Heart left ventricle (tissue), 13 donors: ENCODE data around the gene LARP4B.
"Not testable (repeated sequence)": the region's sequence is repeated elsewhere in the genome, so short reads cannot be mapped to it uniquely, and the experiment has no call there.

Source experiments
- POLR2A ChIP-seq, 2 donors: fragments of 450-650 bp; IDR thresholded peaks; one replicate each; pipeline ENCODE4 v1.6.1; 2017; ENCODE audit warnings: antibody characterized with exemption in 2 of 2, mild to moderate bottlenecking in 2 of 2, moderate library complexity in 2 of 2
- TF ChIP-seq, protein P1 (sequence below), 12 donors: fragments of 200-600 bp; sonication (generic) in 4 of 12; IDR thresholded peaks; one replicate each; pipeline versions ENCODE4 v1.5.0 to v1.8.0; 2018 to 2022; ENCODE audit warnings: antibody characterized with exemption in 12 of 12, mild to moderate bottlenecking in 5 of 12
- donor health status: ischemic (EF 13 %, LVEDD 7.1; RV severe dilation, severe dysfunction).
- donor health status: DM: no; HTN: yes; CAD: no.
- donor health status: DM: no; HTN: no; CAD: no.
- donor health status: ischemic (EF 25% LVEDD 6.9; RV normal size, moderate dysfunction).
- donor health status: ischemic (EF 25% LVEDD 5.7; RV mildly dilated, moderate dysfunction).
- donor health status: ischemic (EF 35%, LVEDD 5.7; RV mildly dilated, moderate dysfunction).
- donor health status: nonischemic (EF 11% LVEDD 7.7; RV severe dilation, severe dysfunction).
- donor health status: DM: yes; HTN: yes; CAD: no.
- donor health status: PGD.
- donor health status: ischemic (EF 29% LVEDD 5.4; RV normal size, mild dysfunction).
- donor health status: nonischemic (EF 23%, LVEDD 6.1; RV moderate dilation, normal function).

DNA sequence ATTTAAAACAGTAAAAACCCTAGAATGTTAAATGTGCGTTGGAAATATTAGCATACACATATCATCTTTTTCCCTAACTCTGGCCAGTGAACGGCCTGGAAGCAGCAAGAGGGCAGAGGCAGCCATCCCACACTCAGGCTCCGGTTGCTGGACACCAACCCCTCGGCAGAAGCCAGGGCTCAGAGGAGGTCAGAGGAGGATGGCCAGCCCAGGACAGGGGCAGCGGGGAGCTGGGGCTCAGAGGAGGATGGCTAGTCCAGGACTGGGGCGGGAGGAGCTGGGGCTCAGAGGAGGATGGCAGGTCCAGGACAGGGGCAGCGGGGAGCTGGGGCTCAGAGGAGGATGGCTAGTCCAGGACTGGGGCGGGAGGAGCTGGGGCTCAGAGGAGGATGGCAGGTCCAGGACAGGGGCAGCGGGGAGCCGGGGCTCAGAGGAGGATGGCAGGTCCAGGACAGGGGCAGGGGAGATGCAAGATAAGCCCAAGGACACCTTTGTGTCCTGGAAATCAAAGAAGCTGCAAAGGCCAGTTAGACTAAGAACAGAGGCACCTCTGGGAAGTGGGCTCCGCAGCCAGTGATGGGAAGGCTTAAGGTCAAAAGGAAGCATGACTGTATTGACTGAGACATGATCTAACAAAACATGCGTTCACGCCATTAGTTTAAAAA is 161.3 kb downstream of the LARP4B start:
- TF ChIP-seq POLR2A (IDR thresholded peaks at IDR 0.05) = not testable (repeated sequence)
- TF ChIP-seq, protein P1, sequence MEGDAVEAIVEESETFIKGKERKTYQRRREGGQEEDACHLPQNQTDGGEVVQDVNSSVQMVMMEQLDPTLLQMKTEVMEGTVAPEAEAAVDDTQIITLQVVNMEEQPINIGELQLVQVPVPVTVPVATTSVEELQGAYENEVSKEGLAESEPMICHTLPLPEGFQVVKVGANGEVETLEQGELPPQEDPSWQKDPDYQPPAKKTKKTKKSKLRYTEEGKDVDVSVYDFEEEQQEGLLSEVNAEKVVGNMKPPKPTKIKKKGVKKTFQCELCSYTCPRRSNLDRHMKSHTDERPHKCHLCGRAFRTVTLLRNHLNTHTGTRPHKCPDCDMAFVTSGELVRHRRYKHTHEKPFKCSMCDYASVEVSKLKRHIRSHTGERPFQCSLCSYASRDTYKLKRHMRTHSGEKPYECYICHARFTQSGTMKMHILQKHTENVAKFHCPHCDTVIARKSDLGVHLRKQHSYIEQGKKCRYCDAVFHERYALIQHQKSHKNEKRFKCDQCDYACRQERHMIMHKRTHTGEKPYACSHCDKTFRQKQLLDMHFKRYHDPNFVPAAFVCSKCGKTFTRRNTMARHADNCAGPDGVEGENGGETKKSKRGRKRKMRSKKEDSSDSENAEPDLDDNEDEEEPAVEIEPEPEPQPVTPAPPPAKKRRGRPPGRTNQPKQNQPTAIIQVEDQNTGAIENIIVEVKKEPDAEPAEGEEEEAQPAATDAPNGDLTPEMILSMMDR (IDR thresholded peaks at IDR 0.05) = not testable (repeated sequence)
